ENCODE results near the gene ARVCF.

Gene ARVCF

GRCh38 chr22:19986410-19987341, 29.9 kb downstream of the ARVCF start:
- peak; percentile 33 for DNase-seq (ENCODE audit: low read depth)

- DNase-seq (ENCODE audit: low read depth) = no peak
Observed at GRCh38 chr22:19986011-19986409, 30.6 kb downstream of the ARVCF start.

DNA sequence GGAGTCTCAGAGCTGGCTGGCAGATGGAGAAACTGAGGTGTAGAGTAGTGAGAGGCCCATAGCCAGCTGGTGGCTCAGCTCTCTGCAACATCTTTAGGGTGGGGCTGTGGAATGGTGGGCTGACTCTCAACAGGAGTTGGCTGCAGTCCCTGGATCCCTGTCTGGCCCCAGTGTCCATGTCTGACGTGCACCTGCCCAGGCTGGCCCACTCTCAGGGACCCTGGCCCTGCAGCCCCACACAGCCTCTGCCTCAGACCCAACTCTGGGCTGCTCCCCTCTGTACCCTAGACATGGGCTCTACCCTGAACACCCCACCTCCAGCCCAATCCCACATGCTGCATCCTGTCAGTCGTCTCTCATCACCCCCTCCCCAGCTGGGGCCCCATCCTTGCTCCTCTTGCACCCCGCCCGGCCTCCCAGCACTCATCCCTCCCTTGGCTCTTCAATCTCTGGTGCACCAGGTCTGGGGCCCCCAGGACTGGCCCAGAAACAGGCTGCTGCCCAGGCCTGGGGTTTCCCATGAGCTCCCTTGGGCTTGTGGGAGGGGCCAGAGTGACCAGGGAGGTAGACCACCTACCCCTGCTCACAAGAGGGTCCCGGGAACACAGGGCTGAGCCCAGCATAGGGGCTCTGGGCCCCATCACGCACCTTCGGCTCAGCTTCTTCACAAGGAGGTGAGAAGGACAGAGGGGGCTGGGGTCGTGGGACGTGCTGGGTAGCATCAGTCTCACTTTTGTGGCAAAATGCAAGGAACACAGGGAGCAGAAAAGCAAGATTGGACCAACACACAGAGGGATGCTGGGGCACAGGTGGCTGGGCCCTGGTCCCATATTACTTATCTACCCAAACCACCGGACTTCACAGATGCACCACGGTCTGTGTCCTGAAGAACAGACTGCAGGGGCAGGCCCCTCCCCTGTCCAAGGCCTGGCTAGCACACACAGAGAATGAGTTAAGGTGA, 31.5 kb downstream of the ARVCF start:
- no peak for DNase-seq (ENCODE audit: low read depth)

- peak; percentile 40 for DNase-seq (ENCODE audit: low read depth)
Observed at GRCh38 chr22:19984201-19984753, 32.3 kb downstream of the ARVCF start.

GRCh38 chr22:19983741-19984140, 32.9 kb downstream of the ARVCF start:
- no peak for DNase-seq (ENCODE audit: low read depth)

DNA sequence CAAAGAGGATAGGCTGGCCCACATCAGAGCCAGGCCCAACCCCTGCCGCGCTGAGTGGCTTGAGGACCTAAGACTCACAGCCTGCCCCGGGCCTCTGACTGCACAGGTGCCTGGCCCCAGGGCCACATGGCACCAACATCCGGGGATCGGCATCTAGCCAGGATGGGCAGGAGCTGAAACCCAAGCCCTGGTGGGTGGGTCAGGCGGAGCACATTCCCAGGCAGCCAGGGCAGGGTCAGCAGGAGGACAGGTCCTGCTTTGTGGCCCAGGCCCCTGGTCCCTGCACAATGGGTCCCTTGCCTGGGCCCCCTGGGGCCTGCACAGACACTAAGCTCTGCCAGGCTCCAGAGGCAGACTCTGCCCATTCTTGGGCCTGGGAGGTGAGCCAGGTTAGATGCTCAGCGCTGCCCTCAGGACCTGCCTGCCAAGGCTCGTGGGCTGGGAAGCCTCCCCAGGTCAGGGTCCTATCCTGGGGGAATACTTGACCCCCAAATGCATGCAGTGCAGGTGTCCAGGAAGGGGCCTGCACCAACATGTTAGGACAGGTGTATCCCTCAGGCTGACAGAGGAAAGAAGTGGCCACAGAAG, 33.5 kb downstream of the ARVCF start:
- no peak for DNase-seq (ENCODE audit: low read depth)

DNA sequence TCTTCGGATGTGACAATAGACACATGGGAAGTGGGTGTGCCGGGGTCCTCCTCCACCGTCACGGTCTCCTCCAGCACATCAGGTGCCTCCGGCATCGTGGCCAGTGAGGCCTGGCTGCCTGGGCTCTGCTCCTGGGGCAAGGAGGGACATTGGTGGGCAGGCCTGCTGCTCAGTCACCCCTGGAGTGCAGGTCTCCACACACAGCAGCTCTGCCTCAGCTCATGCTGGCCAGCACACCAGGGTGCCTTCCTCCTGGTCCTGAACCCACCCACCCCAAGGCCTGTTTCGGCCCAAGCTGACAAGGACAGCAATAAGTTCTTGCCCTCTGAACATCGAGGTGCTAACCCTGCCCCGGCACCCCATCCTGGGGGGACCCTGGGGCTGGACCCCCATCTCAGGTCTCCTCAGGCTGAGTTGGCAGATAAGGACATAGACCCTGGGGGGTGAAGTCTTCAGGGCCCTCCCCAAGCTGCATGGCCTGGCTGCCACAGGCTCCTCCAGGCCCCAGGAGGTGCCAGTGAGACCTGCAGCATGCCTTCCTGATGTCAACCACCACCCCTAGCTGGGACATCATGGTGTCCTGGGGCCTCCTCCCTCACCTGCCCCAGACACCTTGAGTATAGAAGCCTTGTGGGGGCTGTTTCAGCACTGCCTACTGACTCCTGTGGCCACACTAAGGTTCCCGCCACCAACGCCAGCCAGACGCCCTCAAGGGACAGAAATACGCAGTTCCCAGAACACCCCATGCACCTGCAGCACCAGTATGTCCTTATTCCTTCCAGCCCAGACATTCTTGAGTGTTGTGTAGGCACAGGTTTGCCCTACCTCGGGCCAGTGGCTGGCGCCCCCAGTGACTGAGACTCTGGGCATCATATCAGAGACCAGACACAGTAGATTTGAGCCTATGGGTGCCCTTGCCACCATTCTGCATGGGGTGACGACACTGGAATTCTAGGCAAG, 34.4 kb downstream of the ARVCF start:
- DNase-seq (ENCODE audit: low read depth) = no peak

DNA sequence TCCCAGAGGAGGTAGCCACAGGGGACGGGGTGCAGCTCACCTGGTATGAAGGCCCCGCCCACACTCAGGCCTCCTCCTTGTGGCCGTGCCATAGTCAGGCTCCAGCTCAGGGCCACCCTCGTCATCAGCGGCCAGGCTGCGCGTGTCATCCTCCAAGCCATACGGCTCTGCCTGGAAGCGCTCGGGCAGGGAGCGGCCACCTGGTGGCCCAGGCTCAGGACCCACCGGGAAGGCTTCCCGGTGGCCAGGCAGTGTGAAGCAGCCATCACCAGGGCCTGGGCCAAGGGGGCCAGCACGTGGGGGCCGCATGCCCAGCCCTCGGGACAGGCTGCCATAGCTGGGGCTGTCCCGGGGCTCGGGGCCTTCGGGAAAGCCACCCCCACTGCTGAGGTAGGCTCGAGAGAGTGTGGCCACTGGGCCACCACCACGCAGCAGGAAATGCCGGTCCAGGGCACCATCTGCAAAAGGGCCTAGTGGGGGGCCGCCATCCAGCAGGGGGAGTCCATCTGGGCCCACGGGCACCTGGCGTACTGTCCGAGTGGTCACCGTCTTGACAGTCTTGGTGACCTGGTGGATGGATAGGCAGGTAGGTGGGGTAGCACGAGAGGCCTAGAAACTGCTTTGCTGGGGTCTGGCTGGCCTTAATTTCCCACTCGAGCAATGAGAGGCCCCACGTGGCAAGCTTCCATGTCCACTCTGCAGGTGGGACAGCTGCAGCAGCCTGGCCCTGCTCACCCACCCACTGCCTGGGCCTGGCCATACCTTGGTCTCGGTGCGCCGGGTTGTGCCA, 35.3 kb downstream of the ARVCF start:
- no peak for DNase-seq (ENCODE audit: low read depth)

DNA sequence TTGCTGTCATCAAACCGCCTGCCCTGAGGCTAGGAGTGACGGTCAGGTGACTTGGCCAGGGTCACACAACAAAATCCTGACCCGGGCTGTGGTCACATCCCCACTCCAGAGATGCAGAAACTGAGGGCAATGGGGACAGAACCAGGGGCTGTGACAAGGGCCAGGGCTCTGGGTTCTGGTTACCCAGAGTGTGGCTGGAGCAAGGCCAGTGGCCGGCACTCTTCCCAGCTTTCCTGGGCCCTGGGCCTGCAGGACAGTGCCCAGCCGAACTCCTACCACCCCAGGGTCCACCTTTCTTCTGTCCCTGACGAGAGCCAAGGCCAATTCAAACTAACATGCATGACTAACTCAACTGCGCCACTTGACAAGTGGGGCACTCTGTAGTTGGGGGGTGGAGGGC, 35.9 kb downstream of the ARVCF start:
- no peak for DNase-seq (ENCODE audit: low read depth)

- no peak for DNase-seq (ENCODE audit: low read depth)
Observed at GRCh38 chr22:19979712-19980493, 36.7 kb downstream of the ARVCF start.

GRCh38 chr22:19978748-19979147, 37.9 kb downstream of the ARVCF start:
- DNase-seq (ENCODE audit: low read depth) = no peak

DNA sequence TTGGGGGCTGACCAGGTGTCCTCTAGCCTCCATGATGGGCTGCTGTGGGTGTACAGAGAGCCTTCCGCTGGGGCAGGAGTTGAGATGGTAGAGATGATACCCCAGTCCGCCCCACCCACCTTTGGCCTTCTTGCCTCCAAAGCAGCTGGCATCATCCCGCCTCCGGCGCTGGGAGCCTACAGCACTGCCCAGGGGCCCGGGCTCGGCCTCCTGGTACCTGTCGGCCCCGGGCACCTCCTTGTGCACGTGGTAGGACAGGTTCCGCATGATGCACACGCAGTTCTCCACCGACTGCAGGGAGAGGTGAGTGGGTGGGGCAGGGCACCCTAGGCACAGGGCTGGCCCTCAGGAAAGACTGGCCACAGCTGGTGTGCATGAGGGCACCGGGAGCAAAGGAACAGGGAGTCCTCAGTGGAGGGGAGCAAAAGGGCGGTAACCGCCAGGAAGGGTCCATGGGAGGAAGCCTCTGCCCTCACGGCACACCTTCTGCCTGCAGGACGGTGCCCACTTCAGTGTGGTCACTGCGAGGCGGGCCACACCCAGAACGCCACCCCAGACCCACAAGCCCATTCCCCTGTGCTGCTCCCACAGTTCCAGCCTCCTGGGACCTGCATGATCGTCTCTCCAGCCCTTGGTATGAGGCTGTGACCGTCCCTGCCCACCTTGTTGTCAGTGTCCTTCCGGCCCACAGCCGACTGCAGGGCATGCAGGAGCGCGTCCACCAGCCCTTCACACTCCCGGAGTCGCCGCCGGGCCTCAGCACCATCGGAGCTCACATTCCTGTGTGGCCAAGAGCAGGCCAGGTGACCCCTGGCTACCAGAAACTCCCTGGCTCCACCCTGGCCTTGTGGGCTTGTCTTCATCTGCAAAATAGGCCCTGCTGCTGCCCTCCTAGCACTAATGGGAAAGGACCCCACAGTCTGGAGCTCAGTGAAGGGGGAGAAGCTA, 39.1 kb downstream of the ARVCF start:
- DNase-seq (ENCODE audit: low read depth) = no peak

- DNase-seq (ENCODE audit: low read depth) = no peak
Observed at GRCh38 chr22:19976671-19977070, 40.0 kb downstream of the ARVCF start.

DNA sequence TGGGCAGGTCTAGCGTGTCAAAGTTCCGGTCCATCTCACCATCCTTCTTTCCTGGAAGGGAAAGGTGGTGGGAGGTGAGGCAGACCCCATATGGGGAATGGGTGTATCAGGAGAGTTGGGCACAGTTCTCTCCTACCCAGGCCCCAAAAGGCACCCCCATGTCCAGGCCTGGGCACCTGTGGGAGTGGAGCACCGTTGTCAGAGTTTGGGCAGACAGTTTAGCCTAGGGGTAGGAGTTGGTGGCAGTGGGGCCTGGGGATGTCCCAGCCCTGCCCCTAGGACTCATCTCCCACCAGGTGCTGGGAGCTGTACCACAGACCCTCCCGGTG, 41.0 kb downstream of the ARVCF start:
- DNase-seq (ENCODE audit: low read depth) = no peak

DNA sequence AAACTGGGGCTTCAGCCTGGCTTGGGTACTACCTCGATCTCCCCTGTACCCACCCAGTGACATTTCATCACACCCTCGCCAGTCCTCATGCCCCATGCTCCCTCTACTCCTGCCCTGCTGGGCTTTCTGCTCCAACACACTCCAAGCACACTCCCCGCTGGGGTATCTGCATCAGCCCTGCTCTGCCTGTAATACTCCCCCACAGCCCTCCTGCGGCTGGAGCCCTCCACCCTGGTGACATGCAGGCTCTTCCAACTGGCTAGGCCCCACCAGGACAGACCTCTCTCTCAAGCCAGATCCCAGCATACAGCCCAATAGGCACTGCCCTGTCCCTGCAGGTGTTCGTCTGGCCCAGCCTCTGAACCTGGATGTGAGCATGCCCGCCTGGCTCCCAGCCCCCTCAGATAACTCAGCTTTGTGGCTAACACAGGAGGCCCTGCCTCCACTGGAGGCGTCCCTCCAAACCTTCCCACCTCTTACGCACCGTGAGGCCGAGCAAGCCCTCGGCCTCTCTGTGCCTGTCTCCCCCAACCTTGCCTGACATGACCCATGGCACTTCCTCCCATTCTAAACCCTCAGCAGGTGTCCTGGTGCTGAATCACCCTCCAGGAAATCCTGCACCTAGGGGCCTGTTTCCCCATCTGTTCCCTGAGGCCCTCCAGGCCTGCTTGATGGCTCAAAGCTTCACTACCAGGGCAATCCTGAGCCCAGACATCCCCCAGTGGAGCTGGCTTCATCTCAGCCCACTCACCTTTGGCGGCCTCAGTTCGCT, 41.5 kb downstream of the ARVCF start:
- DNase-seq (ENCODE audit: low read depth) = no peak

- no peak for DNase-seq (ENCODE audit: low read depth)
Observed at GRCh38 chr22:19974268-19974861, 42.3 kb downstream of the ARVCF start.

Data from HS-27A (cell line).